ENCODE measurements around the gene CD47. TPM values are rescaled to one million over a fixed set of nuclear protein-coding genes. Genes with fewer than 3 reads are reported as not detected.

CD47 gene
- total RNA-seq, 1 experiment from 2014 or later: 16.3 TPM

DNA sequence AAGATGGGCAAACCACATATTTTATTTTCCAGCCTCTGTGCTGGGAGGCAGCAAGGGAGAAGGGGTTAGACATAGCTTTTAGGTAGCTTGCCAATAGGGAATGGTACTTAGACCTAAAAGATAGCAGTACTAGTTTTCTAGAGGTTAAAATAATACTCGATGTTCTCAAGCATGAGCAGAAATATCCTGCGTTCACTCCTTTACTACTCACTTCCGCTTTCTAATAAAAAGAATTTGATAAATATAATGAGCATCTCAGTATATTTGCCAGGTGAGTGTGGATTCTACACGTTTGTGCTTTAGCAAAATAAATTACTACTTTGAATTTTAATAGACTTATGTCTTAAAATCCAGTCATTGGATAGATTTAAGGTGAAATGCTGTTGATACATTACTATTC lies 39.4 kb upstream of the CD47 start:
- POLR2A ChIA-PET: no interaction called here
- H3K36me3 Mint-ChIP-seq: no peaks in the 10 kb centered on the region
- CTCF ChIA-PET: no interaction called here
- no peak for TF ChIP-seq CREM (CRISPR knock-in tag; IDR thresholded peaks at IDR 0.05)
- TF ChIP-seq, protein P1, sequence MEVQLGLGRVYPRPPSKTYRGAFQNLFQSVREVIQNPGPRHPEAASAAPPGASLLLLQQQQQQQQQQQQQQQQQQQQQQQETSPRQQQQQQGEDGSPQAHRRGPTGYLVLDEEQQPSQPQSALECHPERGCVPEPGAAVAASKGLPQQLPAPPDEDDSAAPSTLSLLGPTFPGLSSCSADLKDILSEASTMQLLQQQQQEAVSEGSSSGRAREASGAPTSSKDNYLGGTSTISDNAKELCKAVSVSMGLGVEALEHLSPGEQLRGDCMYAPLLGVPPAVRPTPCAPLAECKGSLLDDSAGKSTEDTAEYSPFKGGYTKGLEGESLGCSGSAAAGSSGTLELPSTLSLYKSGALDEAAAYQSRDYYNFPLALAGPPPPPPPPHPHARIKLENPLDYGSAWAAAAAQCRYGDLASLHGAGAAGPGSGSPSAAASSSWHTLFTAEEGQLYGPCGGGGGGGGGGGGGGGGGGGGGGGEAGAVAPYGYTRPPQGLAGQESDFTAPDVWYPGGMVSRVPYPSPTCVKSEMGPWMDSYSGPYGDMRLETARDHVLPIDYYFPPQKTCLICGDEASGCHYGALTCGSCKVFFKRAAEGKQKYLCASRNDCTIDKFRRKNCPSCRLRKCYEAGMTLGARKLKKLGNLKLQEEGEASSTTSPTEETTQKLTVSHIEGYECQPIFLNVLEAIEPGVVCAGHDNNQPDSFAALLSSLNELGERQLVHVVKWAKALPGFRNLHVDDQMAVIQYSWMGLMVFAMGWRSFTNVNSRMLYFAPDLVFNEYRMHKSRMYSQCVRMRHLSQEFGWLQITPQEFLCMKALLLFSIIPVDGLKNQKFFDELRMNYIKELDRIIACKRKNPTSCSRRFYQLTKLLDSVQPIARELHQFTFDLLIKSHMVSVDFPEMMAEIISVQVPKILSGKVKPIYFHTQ (CRISPR knock-in tag; IDR thresholded peaks at IDR 0.05): no peak
- TF ChIP-seq, protein P2, sequence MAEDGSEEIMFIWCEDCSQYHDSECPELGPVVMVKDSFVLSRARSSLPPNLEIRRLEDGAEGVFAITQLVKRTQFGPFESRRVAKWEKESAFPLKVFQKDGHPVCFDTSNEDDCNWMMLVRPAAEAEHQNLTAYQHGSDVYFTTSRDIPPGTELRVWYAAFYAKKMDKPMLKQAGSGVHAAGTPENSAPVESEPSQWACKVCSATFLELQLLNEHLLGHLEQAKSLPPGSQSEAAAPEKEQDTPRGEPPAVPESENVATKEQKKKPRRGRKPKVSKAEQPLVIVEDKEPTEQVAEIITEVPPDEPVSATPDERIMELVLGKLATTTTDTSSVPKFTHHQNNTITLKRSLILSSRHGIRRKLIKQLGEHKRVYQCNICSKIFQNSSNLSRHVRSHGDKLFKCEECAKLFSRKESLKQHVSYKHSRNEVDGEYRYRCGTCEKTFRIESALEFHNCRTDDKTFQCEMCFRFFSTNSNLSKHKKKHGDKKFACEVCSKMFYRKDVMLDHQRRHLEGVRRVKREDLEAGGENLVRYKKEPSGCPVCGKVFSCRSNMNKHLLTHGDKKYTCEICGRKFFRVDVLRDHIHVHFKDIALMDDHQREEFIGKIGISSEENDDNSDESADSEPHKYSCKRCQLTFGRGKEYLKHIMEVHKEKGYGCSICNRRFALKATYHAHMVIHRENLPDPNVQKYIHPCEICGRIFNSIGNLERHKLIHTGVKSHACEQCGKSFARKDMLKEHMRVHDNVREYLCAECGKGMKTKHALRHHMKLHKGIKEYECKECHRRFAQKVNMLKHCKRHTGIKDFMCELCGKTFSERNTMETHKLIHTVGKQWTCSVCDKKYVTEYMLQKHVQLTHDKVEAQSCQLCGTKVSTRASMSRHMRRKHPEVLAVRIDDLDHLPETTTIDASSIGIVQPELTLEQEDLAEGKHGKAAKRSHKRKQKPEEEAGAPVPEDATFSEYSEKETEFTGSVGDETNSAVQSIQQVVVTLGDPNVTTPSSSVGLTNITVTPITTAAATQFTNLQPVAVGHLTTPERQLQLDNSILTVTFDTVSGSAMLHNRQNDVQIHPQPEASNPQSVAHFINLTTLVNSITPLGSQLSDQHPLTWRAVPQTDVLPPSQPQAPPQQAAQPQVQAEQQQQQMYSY (CRISPR knock-in tag; IDR thresholded peaks at IDR 0.05): no peak
- TF ChIP-seq ZNF532 (CRISPR knock-in tag; IDR thresholded peaks at IDR 0.05; ENCODE audit: borderline replicate concordance): no peak
- no peak for TF ChIP-seq ZNF423 (CRISPR knock-in tag; IDR thresholded peaks at IDR 0.05)
- TF ChIP-seq, protein P3, sequence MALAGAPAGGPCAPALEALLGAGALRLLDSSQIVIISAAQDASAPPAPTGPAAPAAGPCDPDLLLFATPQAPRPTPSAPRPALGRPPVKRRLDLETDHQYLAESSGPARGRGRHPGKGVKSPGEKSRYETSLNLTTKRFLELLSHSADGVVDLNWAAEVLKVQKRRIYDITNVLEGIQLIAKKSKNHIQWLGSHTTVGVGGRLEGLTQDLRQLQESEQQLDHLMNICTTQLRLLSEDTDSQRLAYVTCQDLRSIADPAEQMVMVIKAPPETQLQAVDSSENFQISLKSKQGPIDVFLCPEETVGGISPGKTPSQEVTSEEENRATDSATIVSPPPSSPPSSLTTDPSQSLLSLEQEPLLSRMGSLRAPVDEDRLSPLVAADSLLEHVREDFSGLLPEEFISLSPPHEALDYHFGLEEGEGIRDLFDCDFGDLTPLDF (CRISPR knock-in tag; IDR thresholded peaks at IDR 0.05): no peak
- no peak for TF ChIP-seq CTCF (IDR thresholded peaks at IDR 0.05)
- no peak for TF ChIP-seq TP53 (CRISPR knock-in tag; IDR thresholded peaks at IDR 0.05)
- TF ChIP-seq, protein P4, sequence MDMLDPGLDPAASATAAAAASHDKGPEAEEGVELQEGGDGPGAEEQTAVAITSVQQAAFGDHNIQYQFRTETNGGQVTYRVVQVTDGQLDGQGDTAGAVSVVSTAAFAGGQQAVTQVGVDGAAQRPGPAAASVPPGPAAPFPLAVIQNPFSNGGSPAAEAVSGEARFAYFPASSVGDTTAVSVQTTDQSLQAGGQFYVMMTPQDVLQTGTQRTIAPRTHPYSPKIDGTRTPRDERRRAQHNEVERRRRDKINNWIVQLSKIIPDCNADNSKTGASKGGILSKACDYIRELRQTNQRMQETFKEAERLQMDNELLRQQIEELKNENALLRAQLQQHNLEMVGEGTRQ (CRISPR knock-in tag; IDR thresholded peaks at IDR 0.05): no peak
- TF ChIP-seq MXD4 (CRISPR knock-in tag; IDR thresholded peaks at IDR 0.05; ENCODE audit: borderline replicate concordance): no peak
- TF ChIP-seq USF1 (CRISPR knock-in tag; IDR thresholded peaks at IDR 0.05): no peak
- TF ChIP-seq E2F4 (CRISPR knock-in tag; IDR thresholded peaks at IDR 0.05; ENCODE audit: borderline replicate concordance, low read depth): no peak
- no peak for TF ChIP-seq CDX4 (CRISPR knock-in tag; IDR thresholded peaks at IDR 0.05; ENCODE audit: borderline replicate concordance)
- TF ChIP-seq, protein P5, sequence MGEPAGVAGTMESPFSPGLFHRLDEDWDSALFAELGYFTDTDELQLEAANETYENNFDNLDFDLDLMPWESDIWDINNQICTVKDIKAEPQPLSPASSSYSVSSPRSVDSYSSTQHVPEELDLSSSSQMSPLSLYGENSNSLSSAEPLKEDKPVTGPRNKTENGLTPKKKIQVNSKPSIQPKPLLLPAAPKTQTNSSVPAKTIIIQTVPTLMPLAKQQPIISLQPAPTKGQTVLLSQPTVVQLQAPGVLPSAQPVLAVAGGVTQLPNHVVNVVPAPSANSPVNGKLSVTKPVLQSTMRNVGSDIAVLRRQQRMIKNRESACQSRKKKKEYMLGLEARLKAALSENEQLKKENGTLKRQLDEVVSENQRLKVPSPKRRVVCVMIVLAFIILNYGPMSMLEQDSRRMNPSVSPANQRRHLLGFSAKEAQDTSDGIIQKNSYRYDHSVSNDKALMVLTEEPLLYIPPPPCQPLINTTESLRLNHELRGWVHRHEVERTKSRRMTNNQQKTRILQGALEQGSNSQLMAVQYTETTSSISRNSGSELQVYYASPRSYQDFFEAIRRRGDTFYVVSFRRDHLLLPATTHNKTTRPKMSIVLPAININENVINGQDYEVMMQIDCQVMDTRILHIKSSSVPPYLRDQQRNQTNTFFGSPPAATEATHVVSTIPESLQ (CRISPR knock-in tag; IDR thresholded peaks at IDR 0.05): no peak

More for the DNA sequence above, 39.4 kb upstream of the CD47 start:
- no peaks in the 10 kb centered on the region; the same call in 1 of the 2 replicates for H3K4me1 Mint-ChIP-seq
- no peaks in the 10 kb centered on the region for H3K27me3 Mint-ChIP-seq (ENCODE audit: low read depth)
- no peak for ATAC-seq
- no peak overlapping the region for H3K27ac Mint-ChIP-seq
- no peaks in the 10 kb centered on the region for H3K9me3 Mint-ChIP-seq
- no peak for DNase-seq (ENCODE audit: low spot score)
- no peak overlapping the region for H3K4me3 Mint-ChIP-seq
